GM12878 (cell line): ENCODE results near the gene NR2F6. TPM values are rescaled to one million over a fixed set of nuclear protein-coding genes. Genes with fewer than 3 reads are reported as not detected.
A peak's percentile ranks its signal among the peaks of the same experiment; 100 is the strongest.

Experiments
- ATF7 ChIP-seq: fragments of 450-650 bp; IDR thresholded peaks from 2 replicates; pipeline ENCODE4 v1.6.1; 2016; ENCODE audit warnings: low read depth, mild to moderate bottlenecking
- CBFB ChIP-seq: IDR thresholded peaks from 2 replicates; pipeline ENCODE4 v1.6.1; 2016; ENCODE audit warnings: antibody characterized with exemption, low read depth
- CHD4 ChIP-seq: fragments of 200-600 bp; sonication (generic); IDR thresholded peaks from 2 replicates; pipeline ENCODE4 v1.6.1; 2016; ENCODE audit warnings: mild to moderate bottlenecking
- EED ChIP-seq: sonication (generic); IDR thresholded peaks from 2 replicates; pipeline ENCODE4 v1.6.1; 2016; ENCODE audit warnings: antibody characterized with exemption, low read depth
- ESRRA ChIP-seq: IDR thresholded peaks from 2 replicates; pipeline ENCODE4 v1.6.1; 2012; ENCODE audit warnings: mild to moderate bottlenecking, low read length, improper control_type of control experiment
- HDAC2 ChIP-seq: fragments of 200-600 bp; sonication (generic); IDR thresholded peaks from 2 replicates; pipeline ENCODE4 v1.6.1; 2017
- JUNB ChIP-seq: IDR thresholded peaks from 2 replicates; pipeline ENCODE4 v1.6.1; 2016; ENCODE audit warnings: antibody characterized with exemption, mild to moderate bottlenecking
- JUND ChIP-seq: IDR thresholded peaks from 2 replicates; pipeline ENCODE4 v1.6.1; 2012; ENCODE audit warnings: low read depth, mild to moderate bottlenecking, low read length, improper control_type of control experiment, moderate library complexity
- NFXL1 ChIP-seq: fragments of 450-650 bp; IDR thresholded peaks from 2 replicates; pipeline ENCODE4 v1.6.1; 2017; ENCODE audit warnings: antibody characterized with exemption, mild to moderate bottlenecking, borderline replicate concordance
- NFYB ChIP-seq: IDR thresholded peaks from 2 replicates; pipeline ENCODE4 v1.6.1; 2011; ENCODE audit warnings: low read depth, mild to moderate bottlenecking, low read length, improper control_type of control experiment, moderate library complexity; ENCODE audit not compliant: insufficient read depth
- PAX5 ChIP-seq: IDR thresholded peaks from 2 replicates; pipeline ENCODE4 v1.6.1; 2011; ENCODE audit warnings: low read depth, low read length, borderline replicate concordance
- POLR2AphosphoS5 ChIP-seq: IDR thresholded peaks from 2 replicates; pipeline ENCODE4 v1.6.1; 2011; ENCODE audit warnings: mild to moderate bottlenecking, low read length, inconsistent platforms
- POU2F2 ChIP-seq: IDR thresholded peaks from 3 replicates; pipeline ENCODE4 v1.6.1; 2011; ENCODE audit warnings: low read depth, mild to moderate bottlenecking, low read length, borderline replicate concordance
- RAD51 ChIP-seq: fragments of 450-650 bp; IDR thresholded peaks from 2 replicates; pipeline ENCODE4 v1.6.1; 2016; ENCODE audit warnings: moderate library complexity, mild to moderate bottlenecking, inconsistent platforms
- SMAD5 ChIP-seq: IDR thresholded peaks from 2 replicates; pipeline ENCODE4 v1.6.1; 2016; ENCODE audit warnings: antibody characterized with exemption, low read depth
- SMC3 ChIP-seq: IDR thresholded peaks from 2 replicates; pipeline ENCODE4 v1.6.1; 2011; ENCODE audit warnings: low read length, improper control_type of control experiment, borderline replicate concordance
- ZSCAN29 ChIP-seq: fragments of 450-650 bp; IDR thresholded peaks from 2 replicates; pipeline ENCODE4 v1.6.1; 2017; ENCODE audit warnings: mild to moderate bottlenecking, moderate library complexity
- polyA plus RNA-seq, 11 experiments: library from polyadenylated mRNA; depleted of rRNA in 4 of 11; unstranded in 6 of 11; stranded (reverse) in 5 of 11; fragments of >200 nt; fragmentation: Nextera tagmentation in 4 of 11; fragmentation: Illumina TruSeq in 1 of 11; extraction: Ambion mirVana in 4 of 11; extraction: Trizol in 1 of 11; gene quantifications; 1 replicate in 1 of 11; 2 replicates in 10 of 11; pipeline versions ENCODE4 v1.2.1 to v1.2.3, GENCODE V29; 2011 to 2016; ENCODE audit warnings: inconsistent platforms in 2 of 11, missing spikeins in 2 of 11, low read depth in 1 of 11
- total RNA-seq, 4 experiments: library from RNA; depleted of rRNA in 3 of 4; stranded (reverse); fragments of >200 nt in 3 of 4; fragmentation: Illumina TruSeq in 1 of 4; extraction: Trizol in 1 of 4; gene quantifications; 2 replicates each; pipeline versions ENCODE4 v1.2.1 to v1.2.3, GENCODE V29; 2013 to 2021
- TF ChIP-seq, protein P1 (sequence below): fragments of 450-650 bp; formaldehyde crosslinking; IDR thresholded peaks from 2 replicates; pipeline ENCODE4 v1.4.0; 2020; ENCODE audit warnings: mild to moderate bottlenecking, moderate library complexity
- TF ChIP-seq, protein P2 (sequence below): IDR thresholded peaks from 2 replicates; pipeline ENCODE4 v1.6.1; 2011; ENCODE audit warnings: borderline replicate concordance, low read depth, mild to moderate bottlenecking, moderate library complexity, mixed read lengths, low read length; ENCODE audit not compliant: insufficient read depth; ENCODE audit errors: extremely low read length
- TF ChIP-seq, protein P3 (sequence below): IDR thresholded peaks from 2 replicates; pipeline ENCODE4 v1.6.1; 2012; ENCODE audit warnings: low read length, inconsistent platforms
- TF ChIP-seq, protein P4 (sequence below): fragments of 450-650 bp; IDR thresholded peaks from 2 replicates; pipeline ENCODE4 v1.6.1; 2017; ENCODE audit warnings: borderline replicate concordance
- TF ChIP-seq, protein P5 (sequence below): fragments of 450-650 bp; IDR thresholded peaks from 2 replicates; pipeline ENCODE4 v1.6.1; 2014; ENCODE audit warnings: mild to moderate bottlenecking

Gene NR2F6
- total and polyA plus RNA-seq, 10 of the 15 experiments (the other 5 are each of a cell fraction or from before 2014, with no cell fraction given), result 0.18 to 15.5 (median 6.1) TPM

DNA sequence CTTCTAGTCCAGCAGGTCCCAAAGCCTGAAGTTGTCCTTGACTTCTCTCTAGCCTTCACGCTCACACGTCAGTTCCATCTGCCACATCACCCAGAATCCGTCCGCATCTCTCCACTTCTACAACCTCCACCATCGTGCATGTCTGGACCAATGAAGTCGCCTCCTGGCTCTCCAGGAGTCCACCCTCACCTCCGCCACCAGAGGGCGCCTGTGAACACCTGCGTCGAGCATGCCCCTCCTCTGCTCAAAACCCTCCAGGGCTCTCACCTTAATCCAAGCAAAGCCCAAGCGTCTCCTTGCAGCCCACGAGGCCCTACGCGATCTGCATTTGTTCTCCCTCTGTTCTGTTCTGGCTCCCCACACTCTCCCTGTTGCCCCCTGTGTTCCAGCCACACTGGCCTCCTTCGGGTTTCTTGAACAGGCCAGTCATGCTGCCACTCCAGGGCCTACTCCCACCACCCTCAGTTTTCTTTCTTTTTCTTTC is 15.2 kb upstream of the NR2F6 start (continued):
- no peak for TF ChIP-seq ZSCAN29
- TF ChIP-seq, protein P1, sequence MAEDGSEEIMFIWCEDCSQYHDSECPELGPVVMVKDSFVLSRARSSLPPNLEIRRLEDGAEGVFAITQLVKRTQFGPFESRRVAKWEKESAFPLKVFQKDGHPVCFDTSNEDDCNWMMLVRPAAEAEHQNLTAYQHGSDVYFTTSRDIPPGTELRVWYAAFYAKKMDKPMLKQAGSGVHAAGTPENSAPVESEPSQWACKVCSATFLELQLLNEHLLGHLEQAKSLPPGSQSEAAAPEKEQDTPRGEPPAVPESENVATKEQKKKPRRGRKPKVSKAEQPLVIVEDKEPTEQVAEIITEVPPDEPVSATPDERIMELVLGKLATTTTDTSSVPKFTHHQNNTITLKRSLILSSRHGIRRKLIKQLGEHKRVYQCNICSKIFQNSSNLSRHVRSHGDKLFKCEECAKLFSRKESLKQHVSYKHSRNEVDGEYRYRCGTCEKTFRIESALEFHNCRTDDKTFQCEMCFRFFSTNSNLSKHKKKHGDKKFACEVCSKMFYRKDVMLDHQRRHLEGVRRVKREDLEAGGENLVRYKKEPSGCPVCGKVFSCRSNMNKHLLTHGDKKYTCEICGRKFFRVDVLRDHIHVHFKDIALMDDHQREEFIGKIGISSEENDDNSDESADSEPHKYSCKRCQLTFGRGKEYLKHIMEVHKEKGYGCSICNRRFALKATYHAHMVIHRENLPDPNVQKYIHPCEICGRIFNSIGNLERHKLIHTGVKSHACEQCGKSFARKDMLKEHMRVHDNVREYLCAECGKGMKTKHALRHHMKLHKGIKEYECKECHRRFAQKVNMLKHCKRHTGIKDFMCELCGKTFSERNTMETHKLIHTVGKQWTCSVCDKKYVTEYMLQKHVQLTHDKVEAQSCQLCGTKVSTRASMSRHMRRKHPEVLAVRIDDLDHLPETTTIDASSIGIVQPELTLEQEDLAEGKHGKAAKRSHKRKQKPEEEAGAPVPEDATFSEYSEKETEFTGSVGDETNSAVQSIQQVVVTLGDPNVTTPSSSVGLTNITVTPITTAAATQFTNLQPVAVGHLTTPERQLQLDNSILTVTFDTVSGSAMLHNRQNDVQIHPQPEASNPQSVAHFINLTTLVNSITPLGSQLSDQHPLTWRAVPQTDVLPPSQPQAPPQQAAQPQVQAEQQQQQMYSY (CRISPR knock-in tag), result no peak
- TF ChIP-seq, protein P2, sequence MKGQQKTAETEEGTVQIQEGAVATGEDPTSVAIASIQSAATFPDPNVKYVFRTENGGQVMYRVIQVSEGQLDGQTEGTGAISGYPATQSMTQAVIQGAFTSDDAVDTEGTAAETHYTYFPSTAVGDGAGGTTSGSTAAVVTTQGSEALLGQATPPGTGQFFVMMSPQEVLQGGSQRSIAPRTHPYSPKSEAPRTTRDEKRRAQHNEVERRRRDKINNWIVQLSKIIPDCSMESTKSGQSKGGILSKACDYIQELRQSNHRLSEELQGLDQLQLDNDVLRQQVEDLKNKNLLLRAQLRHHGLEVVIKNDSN, result no peak
- TF ChIP-seq JUNB, result no peak
- TF ChIP-seq, protein P3, sequence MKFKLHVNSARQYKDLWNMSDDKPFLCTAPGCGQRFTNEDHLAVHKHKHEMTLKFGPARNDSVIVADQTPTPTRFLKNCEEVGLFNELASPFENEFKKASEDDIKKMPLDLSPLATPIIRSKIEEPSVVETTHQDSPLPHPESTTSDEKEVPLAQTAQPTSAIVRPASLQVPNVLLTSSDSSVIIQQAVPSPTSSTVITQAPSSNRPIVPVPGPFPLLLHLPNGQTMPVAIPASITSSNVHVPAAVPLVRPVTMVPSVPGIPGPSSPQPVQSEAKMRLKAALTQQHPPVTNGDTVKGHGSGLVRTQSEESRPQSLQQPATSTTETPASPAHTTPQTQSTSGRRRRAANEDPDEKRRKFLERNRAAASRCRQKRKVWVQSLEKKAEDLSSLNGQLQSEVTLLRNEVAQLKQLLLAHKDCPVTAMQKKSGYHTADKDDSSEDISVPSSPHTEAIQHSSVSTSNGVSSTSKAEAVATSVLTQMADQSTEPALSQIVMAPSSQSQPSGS, result no peak
- peak; percentile 91 for TF ChIP-seq SMC3
- no peak for TF ChIP-seq EED
- TF ChIP-seq, protein P4, sequence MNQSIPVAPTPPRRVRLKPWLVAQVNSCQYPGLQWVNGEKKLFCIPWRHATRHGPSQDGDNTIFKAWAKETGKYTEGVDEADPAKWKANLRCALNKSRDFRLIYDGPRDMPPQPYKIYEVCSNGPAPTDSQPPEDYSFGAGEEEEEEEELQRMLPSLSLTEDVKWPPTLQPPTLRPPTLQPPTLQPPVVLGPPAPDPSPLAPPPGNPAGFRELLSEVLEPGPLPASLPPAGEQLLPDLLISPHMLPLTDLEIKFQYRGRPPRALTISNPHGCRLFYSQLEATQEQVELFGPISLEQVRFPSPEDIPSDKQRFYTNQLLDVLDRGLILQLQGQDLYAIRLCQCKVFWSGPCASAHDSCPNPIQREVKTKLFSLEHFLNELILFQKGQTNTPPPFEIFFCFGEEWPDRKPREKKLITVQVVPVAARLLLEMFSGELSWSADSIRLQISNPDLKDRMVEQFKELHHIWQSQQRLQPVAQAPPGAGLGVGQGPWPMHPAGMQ, result no peak
- TF ChIP-seq ATF7, result no peak
- no peak for TF ChIP-seq POLR2AphosphoS5
- 0 out of 2 replicates have a peak, but pooled peaks have one; percentile 28 for TF ChIP-seq PAX5
- no peak for TF ChIP-seq CHD4
- no peak for TF ChIP-seq JUND
- no peak for TF ChIP-seq RAD51
- TF ChIP-seq SMAD5, result no peak
- TF ChIP-seq, protein P5, sequence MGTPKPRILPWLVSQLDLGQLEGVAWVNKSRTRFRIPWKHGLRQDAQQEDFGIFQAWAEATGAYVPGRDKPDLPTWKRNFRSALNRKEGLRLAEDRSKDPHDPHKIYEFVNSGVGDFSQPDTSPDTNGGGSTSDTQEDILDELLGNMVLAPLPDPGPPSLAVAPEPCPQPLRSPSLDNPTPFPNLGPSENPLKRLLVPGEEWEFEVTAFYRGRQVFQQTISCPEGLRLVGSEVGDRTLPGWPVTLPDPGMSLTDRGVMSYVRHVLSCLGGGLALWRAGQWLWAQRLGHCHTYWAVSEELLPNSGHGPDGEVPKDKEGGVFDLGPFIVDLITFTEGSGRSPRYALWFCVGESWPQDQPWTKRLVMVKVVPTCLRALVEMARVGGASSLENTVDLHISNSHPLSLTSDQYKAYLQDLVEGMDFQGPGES, result no peak
- TF ChIP-seq HDAC2, result no peak
- TF ChIP-seq CBFB, result no peak
- TF ChIP-seq POU2F2, result peak; percentile 42; the same call in 1 of the 3 replicates
- no peak for TF ChIP-seq ESRRA
- TF ChIP-seq NFXL1, result no peak
- 0 out of 2 replicates have a peak, but pooled peaks have one; percentile 17 for TF ChIP-seq NFYB
